Peyer's patch (tissue), 4 donors: ENCODE measurements around the gene TMEM8B. TPM values are rescaled to one million over a fixed set of nuclear protein-coding genes. Genes with fewer than 3 reads are reported as not detected.

Experiments
- DNase-seq, 3 donors: peaks; one replicate each; pipeline ENCODE4 v3.0.0-alpha.2; 2017 to 2019
- H3K27ac ChIP-seq, 4 donors: fragments of 200-600 bp; sonication (generic); one replicate each; pipeline ENCODE4 v1.5.1; 2016 to 2019
- H3K27me3 ChIP-seq, 2 donors: fragments of 200-600 bp; sonication (generic); one replicate each; pipeline ENCODE4 v1.5.1; 2019
- H3K36me3 ChIP-seq, 3 donors: fragments of 200-600 bp; sonication (generic); one replicate each; pipeline ENCODE4 v1.5.1; 2016 to 2019
- H3K4me1 ChIP-seq, 4 donors: fragments of 200-600 bp; sonication (generic); one replicate each; pipeline ENCODE4 v1.5.1; 2016 to 2019
- H3K4me3 ChIP-seq, 4 donors: fragments of 200-600 bp; sonication (generic); 1 replicate in 3 of 4; 2 replicates in 1 of 4; pipeline ENCODE4 v1.5.1; 2016 to 2019; ENCODE audit warnings: mild to moderate bottlenecking in 1 of 4
- H3K9me3 ChIP-seq, 4 donors: fragments of 200-600 bp; sonication (generic); one replicate each; pipeline ENCODE4 v1.5.1; 2016 to 2019; ENCODE audit warnings: mild to moderate bottlenecking in 1 of 4
- POLR2A ChIP-seq, 2 donors: fragments of 450-650 bp; IDR thresholded peaks; one replicate each; pipeline ENCODE4 v1.5.1; 2017; ENCODE audit warnings: antibody characterized with exemption in 2 of 2, mild to moderate bottlenecking in 2 of 2, moderate library complexity in 2 of 2
- total RNA-seq, 4 donors: library from RNA; depleted of rRNA; stranded (reverse); fragments of >200 nt; gene quantifications; one replicate each; pipeline ENCODE4 v1.1.0, GENCODE V29; 2016
- TF ChIP-seq, protein P1 (sequence below), 6 experiments: fragments of 450-650 bp in 4 of 6; fragments of 200-600 bp in 2 of 6; sonication (generic) in 1 of 6; IDR thresholded peaks; one replicate each; pipeline ENCODE4 v1.5.1; 2017 to 2019; ENCODE audit warnings: antibody characterized with exemption in 6 of 6, mild to moderate bottlenecking in 3 of 6, moderate library complexity in 1 of 6

The TMEM8B gene
- total RNA-seq, 4 donors from 2014 or later: 6.0 to 11.6 (median 8.1) TPM

DNA sequence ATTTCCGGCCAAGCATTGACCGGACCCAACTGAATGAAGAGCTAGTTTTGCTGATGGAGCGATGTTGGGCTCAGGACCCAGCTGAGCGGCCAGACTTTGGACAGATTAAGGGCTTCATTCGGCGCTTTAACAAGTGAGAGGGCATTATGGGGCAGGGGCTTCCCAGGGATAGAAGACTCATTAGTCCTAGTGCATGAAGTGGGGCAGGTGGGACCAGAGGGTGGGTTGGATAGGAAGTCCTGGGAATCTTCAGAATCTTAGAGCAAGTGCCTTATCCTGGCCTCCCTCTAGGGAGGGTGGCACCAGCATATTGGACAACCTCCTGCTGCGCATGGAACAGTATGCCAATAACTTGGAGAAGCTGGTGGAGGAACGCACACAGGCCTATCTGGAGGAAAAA is 22.9 kb upstream of the TMEM8B start:
- H3K36me3 ChIP-seq: peaks cover 0 to 40% (median 0%) of the 10 kb centered on the region in 3 donors
- no peak overlapping the region for H3K27ac ChIP-seq
- no peak for TF ChIP-seq POLR2A (IDR thresholded peaks at IDR 0.05)
- TF ChIP-seq, protein P1, sequence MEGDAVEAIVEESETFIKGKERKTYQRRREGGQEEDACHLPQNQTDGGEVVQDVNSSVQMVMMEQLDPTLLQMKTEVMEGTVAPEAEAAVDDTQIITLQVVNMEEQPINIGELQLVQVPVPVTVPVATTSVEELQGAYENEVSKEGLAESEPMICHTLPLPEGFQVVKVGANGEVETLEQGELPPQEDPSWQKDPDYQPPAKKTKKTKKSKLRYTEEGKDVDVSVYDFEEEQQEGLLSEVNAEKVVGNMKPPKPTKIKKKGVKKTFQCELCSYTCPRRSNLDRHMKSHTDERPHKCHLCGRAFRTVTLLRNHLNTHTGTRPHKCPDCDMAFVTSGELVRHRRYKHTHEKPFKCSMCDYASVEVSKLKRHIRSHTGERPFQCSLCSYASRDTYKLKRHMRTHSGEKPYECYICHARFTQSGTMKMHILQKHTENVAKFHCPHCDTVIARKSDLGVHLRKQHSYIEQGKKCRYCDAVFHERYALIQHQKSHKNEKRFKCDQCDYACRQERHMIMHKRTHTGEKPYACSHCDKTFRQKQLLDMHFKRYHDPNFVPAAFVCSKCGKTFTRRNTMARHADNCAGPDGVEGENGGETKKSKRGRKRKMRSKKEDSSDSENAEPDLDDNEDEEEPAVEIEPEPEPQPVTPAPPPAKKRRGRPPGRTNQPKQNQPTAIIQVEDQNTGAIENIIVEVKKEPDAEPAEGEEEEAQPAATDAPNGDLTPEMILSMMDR (IDR thresholded peaks at IDR 0.05): no peak
- no peak overlapping the region for H3K4me3 ChIP-seq
- H3K27me3 ChIP-seq: no peaks in the 10 kb centered on the region
- DNase-seq: no peak
- H3K9me3 ChIP-seq: no peaks in the 10 kb centered on the region
- H3K4me1 ChIP-seq: peaks cover 0 to 2% (median 0%) of the 10 kb centered on the region in 4 donors

DNA sequence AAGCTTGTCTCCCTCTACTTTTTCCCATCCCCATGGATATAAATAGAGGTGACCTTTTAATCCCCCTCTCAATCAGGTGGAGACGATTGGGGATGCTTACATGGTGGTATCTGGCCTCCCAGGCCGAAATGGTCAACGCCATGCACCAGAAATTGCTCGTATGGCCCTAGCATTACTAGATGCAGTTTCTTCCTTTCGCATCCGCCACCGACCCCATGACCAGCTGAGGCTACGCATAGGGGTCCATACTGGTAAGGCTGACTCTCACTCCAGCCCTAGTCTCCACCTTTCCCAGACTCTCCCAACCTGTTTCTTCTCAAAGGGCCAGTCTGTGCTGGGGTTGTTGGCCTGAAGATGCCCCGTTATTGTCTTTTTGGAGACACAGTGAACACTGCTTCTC is 20.6 kb upstream of the TMEM8B start:
- H3K27ac ChIP-seq: no peak overlapping the region
- no peak for DNase-seq
- TF ChIP-seq, protein P1 (IDR thresholded peaks at IDR 0.05): no peak
- TF ChIP-seq POLR2A (IDR thresholded peaks at IDR 0.05): no peak
- H3K36me3 ChIP-seq: peaks cover 0 to 38% (median 0%) of the 10 kb centered on the region in 3 donors
- H3K4me3 ChIP-seq: no peak overlapping the region
- no peaks in the 10 kb centered on the region for H3K27me3 ChIP-seq
- H3K4me1 ChIP-seq: peaks cover 0 to 21% (median 4%) of the 10 kb centered on the region in 4 donors
- H3K9me3 ChIP-seq: no peaks in the 10 kb centered on the region

DNA sequence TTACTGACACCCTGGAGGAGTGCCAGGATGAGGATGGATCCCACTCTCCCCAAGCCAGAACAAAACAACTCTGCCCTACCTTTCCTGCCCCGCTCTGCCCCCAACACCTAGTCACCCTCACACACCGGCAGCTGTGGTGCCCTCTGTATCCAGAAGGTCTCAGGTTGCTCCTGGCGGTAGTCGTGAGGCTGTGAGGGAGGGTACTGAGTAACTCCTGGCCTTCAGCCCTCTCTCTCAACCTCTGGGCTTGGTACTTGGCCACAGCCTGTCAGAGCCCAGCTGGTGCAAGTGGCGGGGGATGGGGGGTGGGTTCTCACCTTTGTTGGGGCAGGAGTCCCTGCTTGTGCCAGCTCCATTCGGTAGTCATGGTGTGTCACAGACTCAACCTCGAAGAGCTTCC is 18.9 kb upstream of the TMEM8B start:
- H3K27me3 ChIP-seq: no peaks in the 10 kb centered on the region
- no peaks in the 10 kb centered on the region for H3K9me3 ChIP-seq
- DNase-seq: no peak
- H3K27ac ChIP-seq: no peak overlapping the region
- peaks cover 0 to 30% (median 8%) of the 10 kb centered on the region in 4 donors for H3K4me1 ChIP-seq
- TF ChIP-seq POLR2A (IDR thresholded peaks at IDR 0.05): no peak
- TF ChIP-seq, protein P1 (IDR thresholded peaks at IDR 0.05): no peak
- H3K36me3 ChIP-seq: peaks cover 0 to 33% (median 0%) of the 10 kb centered on the region in 3 donors
- H3K4me3 ChIP-seq: no peak overlapping the region

DNA sequence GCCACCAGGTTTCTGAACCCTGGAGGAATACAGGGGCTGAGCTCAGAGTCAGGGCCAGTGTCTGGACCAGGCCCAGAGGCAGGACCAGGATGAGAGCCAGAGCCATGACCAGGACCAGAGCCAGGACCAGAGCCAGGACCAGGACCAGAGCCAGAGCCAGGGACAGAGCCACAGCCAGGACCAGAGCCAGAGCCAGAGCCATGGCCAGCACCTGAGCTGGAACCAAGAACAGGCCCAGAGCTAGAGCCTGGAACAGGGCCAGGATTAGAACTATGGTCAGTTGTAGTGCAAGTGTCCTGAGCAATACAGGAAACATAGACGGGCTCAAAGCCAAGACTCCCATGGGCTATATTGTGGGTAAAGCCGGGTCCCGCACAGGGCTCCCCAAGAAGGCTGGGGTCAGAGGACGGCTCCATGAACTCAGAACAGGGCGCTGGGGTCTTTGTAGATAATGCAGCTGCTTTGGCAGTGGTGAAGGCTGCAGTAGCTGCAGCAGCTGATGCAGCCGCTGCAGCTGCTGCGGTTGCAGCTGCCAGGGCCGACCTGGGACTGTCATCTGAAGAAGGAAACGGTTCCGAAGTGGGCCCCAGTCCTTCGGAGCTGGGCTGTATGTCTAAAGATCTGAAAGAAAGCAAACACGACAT is 17.5 kb upstream of the TMEM8B start:
- no peak for DNase-seq
- Histone ChIP-seq H3K4me3 (peak overlapping the region; percentile 37 to 52 (median 46)), H3K27me3 (no peaks in the 10 kb centered on the region), H3K27ac (peak overlapping the region in 3 of 4 donors; percentile 66 to 70 (median 66)), H3K9me3 (no peaks in the 10 kb centered on the region), H3K4me1 (peaks cover 0 to 30% (median 8%) of the 10 kb centered on the region in 4 donors), H3K36me3 (peaks cover 0 to 24% (median 0%) of the 10 kb centered on the region in 3 donors)
- TF ChIP-seq, protein P1 (IDR thresholded peaks at IDR 0.05): no peak
- TF ChIP-seq POLR2A (IDR thresholded peaks at IDR 0.05): no peak

DNA sequence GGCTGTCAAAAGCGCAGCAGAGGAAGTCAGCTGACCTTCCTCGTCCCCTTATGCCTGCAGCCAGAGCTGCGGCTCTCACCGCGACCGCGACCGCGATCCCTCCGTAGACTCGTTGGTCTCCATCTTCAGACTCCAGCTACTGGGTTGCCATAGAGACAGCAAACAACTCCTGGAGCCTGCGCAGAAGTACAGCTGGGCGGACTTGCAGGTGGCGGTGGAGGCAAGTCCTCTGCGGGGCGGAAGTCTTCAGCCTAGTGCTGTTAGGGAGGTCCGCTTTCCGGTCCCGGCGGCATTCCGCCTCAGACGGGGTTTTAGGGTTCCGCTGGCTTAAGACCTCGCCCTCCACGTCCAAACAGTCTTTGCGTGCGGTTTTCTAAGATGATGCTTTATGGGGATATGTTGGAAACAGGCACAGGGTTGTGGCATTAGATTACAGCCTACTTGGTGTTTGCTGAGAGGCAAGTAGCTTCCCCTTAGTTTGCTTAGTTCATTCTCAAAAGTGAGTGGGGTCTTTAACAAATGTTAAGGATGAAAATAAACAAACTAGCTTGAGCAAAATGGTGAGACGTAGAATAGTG is 16.9 kb upstream of the TMEM8B start, which contains the start of gene SPAG8:
Gene SPAG8, minus strand, starts transcription at position 238 of the 578 bp plus-strand sequence. Its CDS starts 115 bp downstream, at position 123.
- peak; percentile 12 to 39 for TF ChIP-seq POLR2A (IDR thresholded peaks at IDR 0.05)
- TF ChIP-seq, protein P1 (IDR thresholded peaks at IDR 0.05): no peak
- H3K36me3 ChIP-seq: peaks cover 0 to 17% (median 0%) of the 10 kb centered on the region in 3 donors
- H3K27ac ChIP-seq: peak within 1 kb of the TSS; percentile 66 to 98 (median 68)
- H3K27me3 ChIP-seq: no peaks in the 10 kb centered on the region
- H3K4me3 ChIP-seq: peak within 1 kb of the TSS; percentile 37 to 52 (median 46)
- DNase-seq: peak; percentile 92 to 98 (median 94)
- H3K4me1 ChIP-seq: peaks cover 0 to 30% (median 8%) of the 10 kb centered on the region in 4 donors
- H3K9me3 ChIP-seq: no peaks in the 10 kb centered on the region
